Liver (tissue), 3 donors: ENCODE measurements around the gene CACNA1I.

Experiments used
- RAD21 ChIP-seq, 2 donors: IDR thresholded peaks; 2 replicates each; pipeline ENCODE4 v1.6.1; 2016; ENCODE audit warnings: antibody characterized with exemption in 2 of 2, mild to moderate bottlenecking in 2 of 2
- TAF1 ChIP-seq: conservative IDR thresholded peaks from 2 replicates; pipeline ENCODE4 v1.6.1; 2016; ENCODE audit warnings: antibody characterized with exemption, mild to moderate bottlenecking
- TF ChIP-seq, protein P1 (sequence below): IDR thresholded peaks from 2 replicates; pipeline ENCODE4 v1.6.1; 2016; ENCODE audit warnings: antibody characterized with exemption, mild to moderate bottlenecking
- TF ChIP-seq, protein P2 (sequence below): fragments of 150-350 bp; IDR thresholded peaks from 2 replicates; pipeline ENCODE4 v1.5.1; 2017; ENCODE audit warnings: improper control_type of control experiment, low read depth, low read length; ENCODE audit not compliant: missing input control
- donor health status: healthy.
- donor health status: healthy.

DNA sequence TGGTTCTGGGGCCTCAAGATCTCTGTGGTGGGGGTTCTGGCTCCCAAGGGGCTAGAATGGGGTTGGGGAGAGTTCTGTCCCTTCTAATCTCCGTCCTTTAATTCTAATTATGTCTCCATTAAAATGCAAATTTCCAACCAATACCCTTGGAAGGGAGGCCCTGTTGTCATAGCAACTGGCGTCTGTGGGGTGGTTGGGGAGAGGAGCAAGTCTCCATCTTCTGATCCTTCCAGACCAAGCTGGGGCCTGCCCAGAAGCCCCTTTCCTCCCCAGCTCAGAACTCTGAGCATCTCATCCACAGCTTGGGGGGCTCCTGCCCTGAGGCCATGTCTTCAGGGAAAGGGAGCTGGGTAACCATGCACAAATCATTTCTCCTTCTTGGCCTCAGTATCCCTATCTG lies 32.6 kb upstream of the CACNA1I start:
- TF ChIP-seq, protein P1, sequence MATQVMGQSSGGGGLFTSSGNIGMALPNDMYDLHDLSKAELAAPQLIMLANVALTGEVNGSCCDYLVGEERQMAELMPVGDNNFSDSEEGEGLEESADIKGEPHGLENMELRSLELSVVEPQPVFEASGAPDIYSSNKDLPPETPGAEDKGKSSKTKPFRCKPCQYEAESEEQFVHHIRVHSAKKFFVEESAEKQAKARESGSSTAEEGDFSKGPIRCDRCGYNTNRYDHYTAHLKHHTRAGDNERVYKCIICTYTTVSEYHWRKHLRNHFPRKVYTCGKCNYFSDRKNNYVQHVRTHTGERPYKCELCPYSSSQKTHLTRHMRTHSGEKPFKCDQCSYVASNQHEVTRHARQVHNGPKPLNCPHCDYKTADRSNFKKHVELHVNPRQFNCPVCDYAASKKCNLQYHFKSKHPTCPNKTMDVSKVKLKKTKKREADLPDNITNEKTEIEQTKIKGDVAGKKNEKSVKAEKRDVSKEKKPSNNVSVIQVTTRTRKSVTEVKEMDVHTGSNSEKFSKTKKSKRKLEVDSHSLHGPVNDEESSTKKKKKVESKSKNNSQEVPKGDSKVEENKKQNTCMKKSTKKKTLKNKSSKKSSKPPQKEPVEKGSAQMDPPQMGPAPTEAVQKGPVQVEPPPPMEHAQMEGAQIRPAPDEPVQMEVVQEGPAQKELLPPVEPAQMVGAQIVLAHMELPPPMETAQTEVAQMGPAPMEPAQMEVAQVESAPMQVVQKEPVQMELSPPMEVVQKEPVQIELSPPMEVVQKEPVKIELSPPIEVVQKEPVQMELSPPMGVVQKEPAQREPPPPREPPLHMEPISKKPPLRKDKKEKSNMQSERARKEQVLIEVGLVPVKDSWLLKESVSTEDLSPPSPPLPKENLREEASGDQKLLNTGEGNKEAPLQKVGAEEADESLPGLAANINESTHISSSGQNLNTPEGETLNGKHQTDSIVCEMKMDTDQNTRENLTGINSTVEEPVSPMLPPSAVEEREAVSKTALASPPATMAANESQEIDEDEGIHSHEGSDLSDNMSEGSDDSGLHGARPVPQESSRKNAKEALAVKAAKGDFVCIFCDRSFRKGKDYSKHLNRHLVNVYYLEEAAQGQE, result no peak
- TF ChIP-seq, protein P2, sequence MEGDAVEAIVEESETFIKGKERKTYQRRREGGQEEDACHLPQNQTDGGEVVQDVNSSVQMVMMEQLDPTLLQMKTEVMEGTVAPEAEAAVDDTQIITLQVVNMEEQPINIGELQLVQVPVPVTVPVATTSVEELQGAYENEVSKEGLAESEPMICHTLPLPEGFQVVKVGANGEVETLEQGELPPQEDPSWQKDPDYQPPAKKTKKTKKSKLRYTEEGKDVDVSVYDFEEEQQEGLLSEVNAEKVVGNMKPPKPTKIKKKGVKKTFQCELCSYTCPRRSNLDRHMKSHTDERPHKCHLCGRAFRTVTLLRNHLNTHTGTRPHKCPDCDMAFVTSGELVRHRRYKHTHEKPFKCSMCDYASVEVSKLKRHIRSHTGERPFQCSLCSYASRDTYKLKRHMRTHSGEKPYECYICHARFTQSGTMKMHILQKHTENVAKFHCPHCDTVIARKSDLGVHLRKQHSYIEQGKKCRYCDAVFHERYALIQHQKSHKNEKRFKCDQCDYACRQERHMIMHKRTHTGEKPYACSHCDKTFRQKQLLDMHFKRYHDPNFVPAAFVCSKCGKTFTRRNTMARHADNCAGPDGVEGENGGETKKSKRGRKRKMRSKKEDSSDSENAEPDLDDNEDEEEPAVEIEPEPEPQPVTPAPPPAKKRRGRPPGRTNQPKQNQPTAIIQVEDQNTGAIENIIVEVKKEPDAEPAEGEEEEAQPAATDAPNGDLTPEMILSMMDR, result no peak
- TF ChIP-seq RAD21 (IDR thresholded peaks at IDR 0.05), result no peak
- TF ChIP-seq TAF1, result no peak
